Measurements from ENCODE around the gene TARBP2.
A peak's percentile ranks its signal among the peaks of the same experiment; 100 is the strongest.

Gene TARBP2

DNA sequence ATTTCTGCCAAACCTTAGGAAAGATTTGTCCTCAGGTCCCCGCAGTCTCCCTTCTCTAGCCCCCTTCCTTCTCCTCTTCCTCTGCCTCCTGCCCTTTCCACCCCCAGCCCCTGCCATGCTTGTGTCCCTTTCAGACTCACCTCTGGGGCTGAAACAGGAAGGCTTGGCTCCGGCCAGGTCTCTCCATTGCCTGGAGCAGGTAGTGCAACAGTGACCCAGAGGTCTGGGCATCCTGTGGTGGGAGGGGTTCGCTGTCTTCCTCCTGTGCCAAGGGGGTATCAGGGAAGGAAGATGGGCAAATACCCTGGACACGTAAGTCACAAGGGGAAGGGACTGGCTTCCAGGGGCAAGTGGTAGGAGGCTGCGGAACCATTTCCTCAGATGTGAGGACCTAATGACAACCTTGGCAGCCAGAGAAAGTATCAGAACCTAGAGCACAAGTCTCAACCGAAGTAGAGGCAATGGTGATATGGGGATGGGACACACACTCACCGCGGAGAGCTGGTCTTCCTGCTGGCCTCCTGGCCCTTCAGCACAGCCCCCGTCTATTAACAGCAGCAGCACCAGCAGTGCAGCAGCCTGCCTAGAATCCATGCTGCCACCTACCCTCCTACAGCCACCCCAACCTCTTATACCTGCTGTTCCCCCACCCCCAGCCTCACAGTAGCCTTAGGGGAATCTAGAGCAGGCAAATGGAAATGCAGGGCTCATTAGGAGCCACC, 6.0 kb downstream of the TARBP2 start, which contains the start of gene NPFF:
NPFF (minus strand) TSS at position 604 of the 722 bp plus-strand sequence; CDS start at position 594, 10 bp downstream.
- in situ Hi-C loops (cut with MboI; ENCODE audit: low pct_unique_long_range_greater_than_20kb, low sequenced_read_pairs) = no loop called here
- DNase-seq = no peak

- no peak for DNase-seq
- in situ Hi-C loops (cut with MboI; ENCODE audit: low pct_unique_long_range_greater_than_20kb, low sequenced_read_pairs) = no loop called here
These were observed 6.5 kb downstream of the TARBP2 start for GRCh38 chr12:53507603-53507885.

DNA sequence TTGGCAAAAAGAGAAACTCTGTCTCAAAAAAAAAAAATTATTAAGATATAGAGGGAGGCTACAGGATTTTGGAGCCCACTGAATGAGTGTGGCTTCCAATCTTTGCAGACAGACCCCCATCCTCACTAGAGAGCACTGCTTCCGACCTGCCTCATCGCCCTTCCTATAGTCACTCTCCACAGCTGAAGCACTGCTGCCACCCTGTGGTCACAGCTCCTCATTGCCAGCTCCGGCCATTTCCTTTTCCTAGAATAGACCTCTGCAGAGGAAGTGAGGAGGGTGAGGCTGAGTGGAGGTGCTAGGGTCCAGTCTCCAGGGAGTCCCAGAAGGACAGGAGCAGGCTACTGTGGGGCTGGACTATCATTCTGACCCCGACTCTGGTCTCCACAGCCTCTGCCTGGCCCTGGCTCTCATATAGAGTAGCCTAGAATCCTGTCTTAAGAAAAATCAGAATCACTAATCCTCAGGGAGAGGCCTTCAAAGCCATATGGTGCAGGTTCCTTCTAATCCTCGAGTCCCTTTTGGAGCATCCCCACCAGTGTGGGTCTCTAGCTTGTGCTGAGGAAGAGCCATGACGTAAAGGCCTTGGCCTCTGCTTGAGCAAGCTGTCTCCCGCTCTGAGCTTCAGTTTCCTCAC, 7.6 kb downstream of the TARBP2 start:
- peak; percentile 95 for DNase-seq
- in situ Hi-C loops (cut with MboI; ENCODE audit: low pct_unique_long_range_greater_than_20kb, low sequenced_read_pairs) = no loop called here

DNA sequence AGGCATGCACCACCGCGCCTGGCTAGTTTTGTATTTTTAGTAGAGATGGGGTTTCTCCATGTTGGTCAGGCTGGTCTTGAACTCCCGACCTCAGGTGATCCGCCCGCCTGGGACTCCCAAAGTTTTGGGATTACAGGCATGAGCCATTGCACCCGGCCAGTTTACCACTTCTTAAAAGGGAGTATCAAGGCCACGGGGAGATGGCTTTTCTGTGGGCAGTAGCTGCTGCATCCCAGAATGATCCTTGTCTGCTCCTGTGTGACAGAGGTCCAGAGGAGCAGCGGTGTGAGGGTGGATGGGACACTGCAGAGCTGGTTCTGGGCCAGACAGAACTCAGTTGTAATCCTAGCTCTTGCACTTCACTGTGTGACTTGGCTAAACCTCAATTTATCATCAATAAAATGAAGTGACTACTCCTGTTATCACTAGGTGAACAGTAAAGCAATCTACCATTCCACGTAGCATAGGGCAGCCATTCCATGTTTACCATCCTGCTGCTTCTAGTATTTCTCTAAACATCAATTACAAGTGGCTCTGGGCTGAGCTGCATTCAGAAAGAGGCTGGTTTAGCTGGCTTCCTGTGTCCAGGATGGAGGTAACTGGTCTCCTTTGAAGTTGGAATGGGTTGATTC, 9.2 kb downstream of the TARBP2 start:
- in situ Hi-C loops (cut with MboI; ENCODE audit: low pct_unique_long_range_greater_than_20kb, low sequenced_read_pairs) = no loop called here
- DNase-seq = no peak

- in situ Hi-C loops (cut with MboI; ENCODE audit: low pct_unique_long_range_greater_than_20kb, low sequenced_read_pairs) = no loop called here
These were observed 12.8 kb downstream of the TARBP2 start for GRCh38 chr12:53513712-53514410.

GRCh38 chr12:53514628-53515290, 13.7 kb downstream of the TARBP2 start:
- no peak for DNase-seq
- in situ Hi-C loops (cut with MboI; ENCODE audit: low pct_unique_long_range_greater_than_20kb, low sequenced_read_pairs) = no loop called here

More at GRCh38 chr12:53513712-53514410, 12.8 kb downstream of the TARBP2 start:
- DNase-seq = no peak

DNA sequence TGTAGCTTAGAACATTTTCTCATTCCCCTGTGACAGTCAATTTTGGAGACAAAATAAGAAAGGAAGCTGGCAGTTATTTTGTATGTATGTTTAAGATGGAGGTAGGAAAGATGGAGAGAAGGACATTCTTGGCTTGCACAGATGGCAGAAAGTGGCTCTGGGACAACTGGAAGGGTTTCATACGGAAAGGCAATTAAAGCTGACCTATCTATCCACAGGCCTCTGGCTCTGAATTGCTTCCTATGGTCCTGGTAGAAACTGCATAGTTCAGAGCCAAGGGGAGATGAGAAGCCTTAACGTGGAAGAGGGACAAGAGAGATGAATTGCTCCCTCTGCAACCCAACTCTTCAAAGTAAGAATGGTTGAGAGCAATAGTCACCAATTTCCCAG, 14.2 kb downstream of the TARBP2 start:
- in situ Hi-C loops (cut with MboI; ENCODE audit: low pct_unique_long_range_greater_than_20kb, low sequenced_read_pairs) = no loop called here

GRCh38 chr12:53516758-53517455, 15.8 kb downstream of the TARBP2 start:
- DNase-seq = no peak
- in situ Hi-C loops (cut with MboI; ENCODE audit: low pct_unique_long_range_greater_than_20kb, low sequenced_read_pairs) = no loop called here

More for the DNA sequence above, 14.2 kb downstream of the TARBP2 start:
- DNase-seq = no peak

- in situ Hi-C loops (cut with MboI; ENCODE audit: low pct_unique_long_range_greater_than_20kb, low sequenced_read_pairs) = no loop called here
These were observed 17.3 kb downstream of the TARBP2 start for GRCh38 chr12:53518381-53518780.

DNA sequence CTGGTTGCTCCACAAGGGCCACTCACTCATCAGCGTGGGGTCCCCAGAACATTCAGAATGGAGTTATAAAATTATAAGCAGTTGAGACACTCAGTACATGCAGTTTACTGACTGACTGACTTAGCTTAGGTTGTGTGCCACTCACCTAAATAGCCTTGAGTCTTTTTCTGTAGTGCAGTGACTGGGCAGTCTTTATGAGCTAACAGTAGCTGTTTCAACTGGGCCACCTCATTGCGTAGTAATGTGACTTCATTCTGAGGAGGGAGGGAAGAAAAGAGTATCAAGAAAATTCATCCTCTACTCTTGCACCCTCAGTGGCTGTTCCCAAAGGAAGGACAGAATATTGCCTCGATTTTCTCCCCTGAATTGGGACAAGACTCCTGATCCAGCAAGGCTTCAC, 22.0 kb downstream of the TARBP2 start:
- no peak for DNase-seq
- in situ Hi-C loops (cut with MboI; ENCODE audit: low pct_unique_long_range_greater_than_20kb, low sequenced_read_pairs) = no loop called here

More at GRCh38 chr12:53518381-53518780, 17.3 kb downstream of the TARBP2 start:
- no peak for DNase-seq

DNA sequence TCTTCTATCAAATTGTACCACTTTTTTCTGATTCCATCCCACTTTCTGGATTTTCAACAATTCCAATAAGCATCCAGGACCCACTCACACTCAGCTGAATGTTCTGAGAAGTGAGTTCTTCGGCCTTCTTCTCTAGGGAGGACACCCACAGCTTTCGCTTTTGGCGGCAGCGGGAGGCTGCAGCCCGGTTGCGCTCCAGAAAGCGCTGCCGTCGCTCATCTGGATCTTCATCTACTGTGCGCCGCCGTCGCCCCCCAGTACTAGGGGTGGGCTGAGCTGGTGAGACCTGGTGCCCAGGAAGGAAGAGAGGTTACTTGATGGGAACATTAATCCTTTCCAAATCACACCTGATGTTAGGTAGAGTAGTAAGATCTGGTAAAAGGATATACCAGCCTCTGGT, 23.4 kb downstream of the TARBP2 start:
- in situ Hi-C loops (cut with MboI; ENCODE audit: low pct_unique_long_range_greater_than_20kb, low sequenced_read_pairs) = no loop called here
- DNase-seq = no peak

GRCh38 chr12:53530061-53530460, 29.0 kb downstream of the TARBP2 start:
- DNase-seq = no peak
- in situ Hi-C loops (cut with MboI; ENCODE audit: low pct_unique_long_range_greater_than_20kb, low sequenced_read_pairs) = no loop called here

DNA sequence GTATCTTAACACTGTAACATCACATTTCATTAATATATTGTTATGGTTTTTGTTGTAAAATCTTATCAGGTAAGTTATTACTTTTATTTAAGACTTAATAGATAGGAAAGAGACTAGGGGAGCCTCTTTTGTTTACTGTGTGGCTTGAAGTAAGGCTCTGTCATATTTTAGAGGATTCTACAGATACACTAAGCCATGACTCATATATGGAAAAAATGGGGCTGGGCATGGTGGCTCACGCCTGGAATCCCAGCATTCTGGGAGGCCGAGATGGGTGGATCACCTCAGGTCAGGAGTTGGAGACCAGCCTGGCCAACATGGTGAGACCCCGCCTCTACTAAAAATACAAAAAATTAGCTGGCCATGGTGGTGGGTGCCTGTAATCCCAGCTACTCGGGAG, 29.8 kb downstream of the TARBP2 start:
- in situ Hi-C loops (cut with MboI; ENCODE audit: low pct_unique_long_range_greater_than_20kb, low sequenced_read_pairs) = no loop called here
- DNase-seq = no peak

GRCh38 chr12:53532021-53532420, 30.9 kb downstream of the TARBP2 start:
- in situ Hi-C loops (cut with MboI; ENCODE audit: low pct_unique_long_range_greater_than_20kb, low sequenced_read_pairs) = no loop called here
- no peak for DNase-seq

DNA sequence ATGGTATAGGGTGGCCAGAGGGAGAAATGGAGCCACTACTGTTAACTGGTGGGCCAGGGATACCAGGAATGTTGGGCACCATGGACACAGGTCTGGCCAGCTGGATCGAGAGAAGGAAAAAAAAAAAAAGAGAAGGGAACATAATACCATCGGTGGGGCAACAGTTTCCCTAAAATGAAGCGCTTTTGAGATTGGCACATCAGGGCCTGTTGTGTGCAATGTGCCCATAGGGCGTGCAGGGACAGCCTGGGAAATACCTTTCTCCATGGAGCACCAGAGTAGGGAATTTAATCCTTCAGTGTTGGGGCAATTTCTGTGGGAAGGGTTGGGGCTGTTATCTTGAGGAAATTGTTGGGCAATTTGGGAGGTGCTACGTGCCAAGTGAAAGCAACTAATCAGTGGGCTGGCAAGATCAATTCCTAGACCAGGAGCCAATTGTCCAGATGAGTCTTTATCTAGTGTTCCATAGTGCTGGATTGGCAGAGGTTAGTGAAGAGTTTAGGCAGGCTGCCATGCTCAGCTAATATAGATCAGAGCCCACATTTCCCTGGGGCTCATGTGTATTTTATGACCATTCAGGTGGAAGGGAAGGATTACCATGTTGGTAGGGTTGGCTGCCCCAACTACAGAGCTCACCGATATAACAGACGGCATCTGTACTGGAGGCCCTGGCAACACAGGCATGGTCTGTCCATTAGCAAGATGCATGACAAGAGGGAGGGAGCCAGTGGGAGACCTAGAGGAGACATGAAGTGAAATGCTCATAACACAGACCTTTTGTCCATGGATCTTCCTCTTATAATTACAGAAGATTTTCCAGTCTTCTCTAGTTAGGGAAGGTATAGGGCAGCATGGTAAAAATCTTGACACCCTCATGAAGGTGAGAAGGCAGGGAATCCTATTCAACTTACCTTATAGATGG, 31.7 kb downstream of the TARBP2 start:
- in situ Hi-C loops (cut with MboI; ENCODE audit: low pct_unique_long_range_greater_than_20kb, low sequenced_read_pairs) = no loop called here

DNA sequence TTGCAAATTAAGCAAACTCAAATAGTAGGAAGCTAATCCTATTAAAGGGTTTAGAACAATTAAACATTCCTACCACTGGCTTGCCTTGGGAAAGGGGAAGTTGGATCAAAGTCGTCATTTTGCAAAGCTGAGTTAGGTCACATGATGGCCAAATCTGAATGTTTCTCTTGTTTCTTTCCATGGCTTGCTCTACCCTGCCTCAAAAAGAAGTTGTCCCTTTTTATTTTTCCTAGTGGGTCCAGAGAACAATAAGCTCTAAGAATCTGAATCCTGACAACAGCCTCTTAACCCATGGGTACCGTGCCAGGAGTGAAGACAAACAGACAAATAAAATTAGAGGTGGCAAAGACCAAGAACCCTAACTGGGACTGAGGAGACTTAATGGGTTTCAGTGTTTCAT, 32.4 kb downstream of the TARBP2 start:
- in situ Hi-C loops (cut with MboI; ENCODE audit: low pct_unique_long_range_greater_than_20kb, low sequenced_read_pairs) = no loop called here
- DNase-seq = no peak

More for the DNA sequence above, 31.7 kb downstream of the TARBP2 start:
- DNase-seq = no peak

DNA sequence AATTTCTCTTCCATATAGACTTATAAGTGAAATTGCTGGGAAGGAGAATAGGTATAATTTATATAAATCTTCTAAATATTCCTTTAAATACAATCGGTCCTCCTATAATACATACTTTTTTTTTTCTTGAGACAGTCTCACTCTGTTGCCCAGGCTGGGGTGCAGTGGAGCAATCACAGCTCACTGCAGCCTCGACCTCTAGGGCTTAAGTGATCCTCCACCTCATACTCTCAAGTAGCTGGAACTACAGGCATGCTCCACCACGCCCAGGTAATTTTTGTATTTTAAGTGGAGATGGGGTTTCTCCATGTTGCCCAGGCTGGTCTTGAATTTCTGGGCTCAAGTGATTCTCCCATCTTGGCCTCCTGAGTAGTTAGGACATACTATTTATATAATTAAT, 35.9 kb downstream of the TARBP2 start:
- in situ Hi-C loops (cut with MboI; ENCODE audit: low pct_unique_long_range_greater_than_20kb, low sequenced_read_pairs) = no loop called here
- no peak for DNase-seq

GRCh38 chr12:53538209-53538689, 37.2 kb downstream of the TARBP2 start:
- in situ Hi-C loops (cut with MboI; ENCODE audit: low pct_unique_long_range_greater_than_20kb, low sequenced_read_pairs) = no loop called here

More at GRCh38 chr12:53538209-53538689, 37.2 kb downstream of the TARBP2 start:
- DNase-seq = no peak

Measured in KBM-7 (cell line).